Skeletal muscle satellite cell (primary cell): ENCODE measurements around the gene CST11. TPM values are rescaled to one million over a fixed set of nuclear protein-coding genes. Genes with fewer than 3 reads are reported as not detected.

Experiments used
- H3K27me3 ChIP-seq: 2 replicates; pipeline ENCODE4 v1.7.0; 2013; ENCODE audit warnings: low read length; ENCODE audit not compliant: control insufficient read depth, insufficient read depth
- H3K36me3 ChIP-seq: 2 replicates; pipeline ENCODE4 v1.7.0; 2013; ENCODE audit warnings: mild to moderate bottlenecking, control low read depth, low read length; ENCODE audit not compliant: insufficient read depth
- H3K4me1 ChIP-seq: 2 replicates; pipeline ENCODE4 v1.7.0; 2013; ENCODE audit warnings: low read length; ENCODE audit not compliant: control insufficient read depth, insufficient read depth
- H3K4me2 ChIP-seq: 2 replicates; pipeline ENCODE4 v1.7.0; 2013; ENCODE audit warnings: mild to moderate bottlenecking, low read length
- H3K4me3 ChIP-seq: 2 replicates; pipeline ENCODE4 v1.7.0; 2013; ENCODE audit warnings: low read length
- H3K9ac ChIP-seq: 2 replicates; pipeline ENCODE4 v1.7.0; 2013; ENCODE audit warnings: mild to moderate bottlenecking, low read depth, low read length, moderate library complexity
- H3K9me3 ChIP-seq: replicated peaks from 2 replicates; pipeline ENCODE4 v1.7.0; 2013; ENCODE audit warnings: mild to moderate bottlenecking, control low read depth, low read length
- total RNA-seq: library from RNA; depleted of rRNA; stranded (reverse); fragments of >200 nt; gene quantifications from 2 replicates; pipeline ENCODE4 v1.2.3, GENCODE V29; 2012; rRNA removed

Gene CST11, protein sequence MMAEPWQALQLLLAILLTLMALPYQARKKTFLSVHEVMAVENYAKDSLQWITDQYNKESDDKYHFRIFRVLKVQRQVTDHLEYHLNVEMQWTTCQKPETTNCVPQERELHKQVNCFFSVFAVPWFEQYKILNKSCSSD
- not detected in 2 replicates for total RNA-seq

DNA sequence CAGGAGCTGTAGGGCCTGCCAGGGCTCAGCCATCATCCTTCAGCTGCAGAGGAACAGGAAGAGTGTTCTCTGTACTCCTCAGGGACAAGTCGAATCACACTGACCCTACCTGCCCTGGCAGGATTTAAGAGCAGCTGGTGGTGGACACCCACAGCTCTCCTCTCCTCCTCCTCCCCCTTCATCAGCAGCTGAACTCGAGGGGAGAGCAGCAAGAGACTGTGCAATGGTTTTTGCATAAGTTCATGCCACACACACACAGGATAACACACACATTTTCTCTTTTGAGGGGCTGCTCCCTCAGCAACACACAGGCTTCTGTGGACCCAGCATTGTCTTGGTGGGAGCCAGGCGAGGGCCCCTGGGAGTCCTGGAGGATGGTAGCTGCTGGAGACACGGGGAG lies at the start of gene CST11:
Gene CST11, minus strand, starts transcription at position 101 of the 400 bp plus-strand sequence. Its CDS starts 65 bp downstream, at position 36.
- no peak within 1 kb of the TSS for H3K4me3 ChIP-seq
- peaks cover 7% of the 10 kb centered on the region for H3K27me3 ChIP-seq
- no peak within 1 kb of the TSS for H3K4me2 ChIP-seq
- H3K36me3 ChIP-seq, result no peaks in the 10 kb centered on the region
- H3K4me1 ChIP-seq, result no peaks in the 10 kb centered on the region
- H3K9me3 ChIP-seq, result no peaks in the 10 kb centered on the region
- no peak within 1 kb of the TSS for H3K9ac ChIP-seq

DNA sequence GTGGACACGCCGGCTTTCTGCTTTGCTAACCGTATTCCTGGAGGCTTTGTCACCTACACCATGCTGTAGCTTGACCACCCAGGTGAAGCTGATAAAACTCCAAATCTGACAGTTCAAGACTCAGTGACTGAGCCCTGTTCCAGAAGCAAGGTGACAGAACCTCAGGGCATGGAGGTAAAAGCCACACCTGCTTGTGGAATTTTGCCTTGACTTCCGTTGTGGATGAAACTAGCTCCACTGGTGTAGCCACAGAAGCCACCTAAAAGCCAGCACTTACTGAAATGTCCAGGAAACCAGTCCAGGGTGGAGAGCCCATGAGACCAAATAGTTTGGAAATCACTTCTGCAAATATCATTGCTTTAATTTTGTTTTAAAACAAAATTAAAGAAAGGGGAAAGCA lies 49.2 kb upstream of the CST11 start:
- Histone ChIP-seq H3K4me1 (no peaks in the 10 kb centered on the region), H3K27me3 (peaks cover 11% of the 10 kb centered on the region), H3K9ac (no peak overlapping the region), H3K9me3 (no peaks in the 10 kb centered on the region), H3K4me3 (no peak overlapping the region), H3K4me2 (no peak overlapping the region), H3K36me3 (no peaks in the 10 kb centered on the region)

DNA sequence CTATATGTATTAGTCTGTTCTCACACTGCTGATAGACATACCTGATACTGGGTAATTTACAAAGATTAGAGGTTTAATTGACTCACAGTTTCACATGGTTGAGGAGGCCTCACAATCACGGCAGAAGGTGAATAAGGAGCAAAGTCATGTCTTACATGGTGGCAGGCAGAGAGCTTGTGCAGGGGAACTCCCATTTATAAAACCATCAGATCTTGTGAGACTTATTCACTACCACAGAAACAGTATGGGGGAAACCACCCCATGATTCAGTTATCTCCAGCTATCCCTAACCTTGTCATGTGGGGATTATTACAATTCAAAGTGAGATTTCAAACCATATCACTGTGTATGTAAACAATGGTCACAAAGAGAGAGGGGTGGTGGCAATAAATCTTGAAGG lies 44.9 kb upstream of the CST11 start:
- Histone ChIP-seq H3K4me3 (no peak overlapping the region), H3K9ac (no peak overlapping the region), H3K4me2 (no peak overlapping the region), H3K9me3 (no peaks in the 10 kb centered on the region), H3K4me1 (no peaks in the 10 kb centered on the region), H3K27me3 (peaks cover 11% of the 10 kb centered on the region), H3K36me3 (no peaks in the 10 kb centered on the region)

DNA sequence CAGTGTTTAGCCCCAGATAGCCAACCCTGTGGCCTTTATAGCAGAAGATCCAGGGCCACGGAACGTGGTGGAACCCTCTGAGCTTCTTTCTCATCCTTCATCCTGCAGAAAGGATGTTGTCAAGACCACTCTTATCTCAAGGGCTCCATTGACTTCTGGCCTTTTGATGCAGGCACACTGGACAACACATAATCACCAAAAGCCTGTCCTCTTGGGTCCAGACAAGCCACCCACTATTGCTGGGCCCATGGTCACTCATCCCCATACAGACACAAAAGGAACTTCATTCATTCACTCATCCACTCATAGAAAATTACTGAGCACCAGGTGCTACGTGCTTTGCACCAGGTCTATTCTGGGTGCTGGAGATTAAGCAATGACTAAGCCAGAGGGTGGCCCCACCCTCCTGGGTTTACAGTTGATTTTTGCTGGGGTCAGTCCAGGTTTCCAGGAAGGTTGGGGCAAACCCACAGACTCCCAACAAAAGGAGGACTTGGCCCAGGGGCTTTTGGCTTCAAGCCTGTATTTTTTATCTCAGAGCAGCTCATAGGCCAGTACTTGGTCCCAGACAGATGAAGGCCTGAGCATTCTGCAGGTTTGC lies 40.6 kb upstream of the CST11 start:
- Histone ChIP-seq H3K9ac (no peak overlapping the region), H3K4me2 (no peak overlapping the region), H3K27me3 (peaks cover 2% of the 10 kb centered on the region), H3K9me3 (no peaks in the 10 kb centered on the region), H3K4me3 (no peak overlapping the region), H3K36me3 (no peaks in the 10 kb centered on the region), H3K4me1 (no peaks in the 10 kb centered on the region)

DNA sequence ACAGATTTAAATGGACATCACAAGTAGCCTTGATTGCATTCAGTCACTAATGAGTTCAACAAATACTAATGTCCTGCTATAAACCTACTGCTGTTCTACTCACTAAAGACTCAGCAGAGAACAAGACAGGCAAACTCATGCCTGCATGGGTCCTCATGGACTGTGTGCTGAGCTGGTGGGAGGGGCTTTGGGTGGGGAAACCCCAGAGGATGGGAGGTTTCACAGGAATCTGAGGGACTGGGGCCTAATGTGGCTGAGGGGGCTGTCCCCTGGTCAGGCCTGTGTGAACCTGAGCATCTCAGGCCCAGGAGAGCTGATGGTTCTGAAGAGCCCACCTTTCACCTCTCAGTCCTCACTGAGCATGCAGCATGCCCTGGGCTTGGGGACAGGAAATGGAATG lies 39.6 kb upstream of the CST11 start:
- no peak overlapping the region for H3K9ac ChIP-seq
- H3K4me2 ChIP-seq, result no peak overlapping the region
- H3K9me3 ChIP-seq, result no peaks in the 10 kb centered on the region
- no peaks in the 10 kb centered on the region for H3K4me1 ChIP-seq
- no peaks in the 10 kb centered on the region for H3K36me3 ChIP-seq
- peaks cover 2% of the 10 kb centered on the region for H3K27me3 ChIP-seq
- H3K4me3 ChIP-seq, result no peak overlapping the region

DNA sequence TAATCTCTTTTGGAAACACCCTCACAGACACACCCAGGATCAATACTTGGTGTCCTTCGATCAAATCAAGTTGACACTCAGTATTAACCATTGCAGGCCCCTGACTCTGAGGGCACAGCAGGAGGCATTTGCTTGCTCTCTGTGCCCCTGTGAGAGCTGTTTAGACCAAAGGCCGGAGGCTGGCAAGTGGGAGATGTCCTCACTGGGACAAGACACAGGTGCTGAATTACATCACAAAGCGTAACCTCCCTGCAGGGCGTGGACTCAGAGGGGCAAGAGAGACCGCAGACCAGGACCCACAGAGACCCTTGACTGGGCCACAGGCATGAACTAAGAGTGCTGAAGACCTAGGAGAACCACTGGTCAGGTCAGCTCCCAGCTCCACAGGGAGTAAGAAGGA lies 38.1 kb upstream of the CST11 start, which contains the start of gene CST8:
Gene CST8, plus strand, starts transcription at position 301 of the 400 bp plus-strand sequence. CDS start 551 bp downstream, outside the sequence.
- H3K4me2 ChIP-seq, result no peak within 1 kb of the TSS
- no peaks in the 10 kb centered on the region for H3K36me3 ChIP-seq
- H3K9ac ChIP-seq, result no peak within 1 kb of the TSS
- H3K4me1 ChIP-seq, result no peaks in the 10 kb centered on the region
- no peaks in the 10 kb centered on the region for H3K9me3 ChIP-seq
- H3K4me3 ChIP-seq, result no peak within 1 kb of the TSS
- H3K27me3 ChIP-seq, result peaks cover 2% of the 10 kb centered on the region

DNA sequence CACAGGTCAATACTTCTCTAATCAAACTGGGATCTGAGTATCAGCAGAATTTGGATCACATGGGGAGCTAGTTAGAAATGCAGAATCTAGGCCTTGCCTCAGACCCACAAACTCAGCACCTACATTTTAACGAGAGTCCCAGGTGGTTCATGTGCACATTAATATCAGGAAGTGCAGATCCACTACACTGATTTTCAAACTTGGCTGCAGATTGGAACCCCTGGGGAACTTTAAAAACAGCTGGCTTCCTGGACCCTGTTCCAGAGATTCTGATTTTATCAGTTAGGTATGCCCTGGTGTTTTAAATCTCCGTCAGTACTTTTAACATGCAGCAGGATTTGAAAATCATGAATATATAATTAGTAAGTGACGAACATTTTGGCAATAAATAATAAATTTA lies 36.3 kb upstream of the CST11 start:
- no peaks in the 10 kb centered on the region for H3K4me1 ChIP-seq
- H3K9me3 ChIP-seq, result no peaks in the 10 kb centered on the region
- peaks cover 2% of the 10 kb centered on the region for H3K27me3 ChIP-seq
- H3K36me3 ChIP-seq, result no peaks in the 10 kb centered on the region
- no peak overlapping the region for H3K9ac ChIP-seq
- no peak overlapping the region for H3K4me3 ChIP-seq
- H3K4me2 ChIP-seq, result no peak overlapping the region

DNA sequence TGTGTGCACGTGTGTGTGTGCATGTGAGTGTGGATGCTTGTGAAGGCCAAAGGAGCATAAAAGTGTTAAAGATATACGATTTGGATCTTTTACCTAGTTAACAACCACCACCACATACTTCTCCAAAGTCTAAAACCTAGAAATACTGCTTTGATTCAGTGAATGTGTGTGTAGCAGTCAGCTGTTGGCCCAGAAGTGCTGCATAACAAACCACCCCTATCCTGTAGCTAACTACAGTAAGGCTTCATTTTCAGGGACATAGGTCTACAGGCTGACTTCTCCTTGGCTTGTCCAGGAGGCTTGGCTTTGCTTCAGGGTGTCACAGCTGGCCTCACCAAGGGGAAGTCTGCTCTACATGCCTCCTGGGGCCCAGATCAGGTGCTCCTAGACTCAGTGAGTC lies 35.8 kb upstream of the CST11 start:
- Histone ChIP-seq H3K4me3 (no peak overlapping the region), H3K36me3 (no peaks in the 10 kb centered on the region), H3K27me3 (peaks cover 2% of the 10 kb centered on the region), H3K9ac (no peak overlapping the region), H3K4me1 (no peaks in the 10 kb centered on the region), H3K4me2 (no peak overlapping the region), H3K9me3 (no peaks in the 10 kb centered on the region)

DNA sequence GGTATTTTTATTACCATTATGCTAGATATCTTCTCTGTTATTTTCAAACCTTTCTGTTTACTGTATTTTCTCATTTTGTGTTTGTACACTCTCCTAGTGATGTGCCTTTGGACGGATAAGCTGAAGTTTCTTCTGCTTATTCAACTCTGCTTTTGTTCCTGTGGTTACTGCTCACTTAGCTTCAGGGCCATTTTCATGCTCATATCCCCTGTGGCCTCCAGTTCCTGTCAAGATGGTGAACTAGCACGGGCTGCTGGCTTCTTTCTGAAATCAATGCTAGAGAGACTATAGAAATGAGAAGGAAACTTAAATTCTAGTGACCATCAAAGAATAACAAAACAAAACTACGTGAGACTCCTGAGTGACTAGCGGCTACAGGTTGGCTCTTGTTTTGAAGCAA lies 31.4 kb upstream of the CST11 start:
- no peak overlapping the region for H3K9ac ChIP-seq
- no peaks in the 10 kb centered on the region for H3K9me3 ChIP-seq
- H3K4me2 ChIP-seq, result no peak overlapping the region
- H3K4me1 ChIP-seq, result no peaks in the 10 kb centered on the region
- peaks cover 2% of the 10 kb centered on the region for H3K27me3 ChIP-seq
- no peaks in the 10 kb centered on the region for H3K36me3 ChIP-seq
- H3K4me3 ChIP-seq, result no peak overlapping the region

DNA sequence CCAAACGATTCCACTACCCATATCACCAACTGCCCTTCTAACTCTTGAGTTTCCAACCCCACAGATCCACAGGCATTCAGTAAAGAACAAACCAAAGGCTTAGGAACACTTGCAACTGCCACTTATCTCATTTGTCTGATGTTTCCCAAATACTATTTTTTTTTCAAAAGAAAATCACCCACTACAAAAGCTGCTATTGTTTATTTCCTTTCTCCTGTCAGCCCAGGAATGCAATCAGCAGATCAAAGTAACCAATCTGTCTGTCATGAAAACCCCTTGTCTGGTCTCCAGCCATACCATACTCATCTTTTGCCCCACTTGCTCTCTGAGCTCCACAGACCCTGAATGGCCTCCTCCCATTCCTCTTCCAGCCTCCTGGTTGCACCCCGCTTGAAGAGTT lies 29.5 kb upstream of the CST11 start:
- no peak overlapping the region for H3K4me2 ChIP-seq
- no peaks in the 10 kb centered on the region for H3K27me3 ChIP-seq
- H3K4me1 ChIP-seq, result no peaks in the 10 kb centered on the region
- no peak overlapping the region for H3K9ac ChIP-seq
- H3K36me3 ChIP-seq, result no peaks in the 10 kb centered on the region
- no peaks in the 10 kb centered on the region for H3K9me3 ChIP-seq
- H3K4me3 ChIP-seq, result no peak overlapping the region

DNA sequence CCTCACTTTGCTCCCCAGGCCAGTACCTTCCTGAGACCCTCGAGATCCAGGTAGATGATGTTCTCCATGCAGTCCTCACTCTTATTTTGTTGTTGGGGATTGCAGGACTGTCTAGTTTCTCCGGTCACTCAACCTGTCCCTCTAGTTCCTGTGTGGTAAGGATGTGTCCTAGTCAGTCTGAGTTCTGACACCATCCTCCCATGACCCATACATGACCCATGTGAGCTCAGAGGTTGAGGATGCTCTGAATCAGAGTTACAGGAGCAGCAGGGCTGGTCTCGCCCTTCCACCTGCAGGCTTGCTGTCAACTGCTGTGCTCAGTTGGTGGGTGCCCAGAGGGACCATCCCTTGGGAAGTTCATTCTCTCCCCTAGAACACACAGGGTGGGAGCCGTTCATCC lies 26.4 kb upstream of the CST11 start:
- H3K9ac ChIP-seq, result no peak overlapping the region
- H3K36me3 ChIP-seq, result no peaks in the 10 kb centered on the region

DNA sequence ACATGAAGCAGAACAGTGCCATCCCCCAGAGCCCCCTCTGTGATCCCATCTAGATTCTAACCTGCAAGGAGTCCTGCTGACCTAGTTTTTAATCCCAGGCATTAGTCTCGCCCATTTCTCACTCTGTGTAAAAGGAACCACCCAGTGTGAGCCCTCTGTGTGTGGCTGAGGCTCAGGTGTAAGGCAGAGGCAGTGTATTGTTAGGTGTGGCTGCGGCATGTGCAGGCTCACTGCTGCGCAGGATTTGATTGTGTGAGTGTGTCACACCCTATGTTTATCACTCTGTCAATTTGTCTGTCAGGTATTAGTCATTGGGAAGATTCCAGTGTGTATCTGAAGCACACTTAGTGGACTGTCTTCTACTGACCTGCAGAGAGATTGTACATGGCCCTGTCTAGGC lies 24.5 kb upstream of the CST11 start:
- H3K27me3 ChIP-seq, result no peaks in the 10 kb centered on the region
- H3K4me3 ChIP-seq, result no peak overlapping the region
- H3K4me2 ChIP-seq, result no peak overlapping the region
- no peaks in the 10 kb centered on the region for H3K4me1 ChIP-seq
- H3K9ac ChIP-seq, result no peak overlapping the region
- no peaks in the 10 kb centered on the region for H3K36me3 ChIP-seq
- no peaks in the 10 kb centered on the region for H3K9me3 ChIP-seq

More for the DNA sequence above, 26.4 kb upstream of the CST11 start:
- no peak overlapping the region for H3K4me3 ChIP-seq
- H3K9me3 ChIP-seq, result no peaks in the 10 kb centered on the region
- H3K4me1 ChIP-seq, result no peaks in the 10 kb centered on the region
- no peaks in the 10 kb centered on the region for H3K27me3 ChIP-seq
- no peak overlapping the region for H3K4me2 ChIP-seq
